Astrocyte (in vitro differentiated cells and primary cell): ENCODE measurements around the gene AAR2.

Source experiments
- CTCF ChIP-seq: IDR thresholded peaks from 2 replicates; pipeline ENCODE4 v1.5.1; 2011; ENCODE audit warnings: low read depth, mild to moderate bottlenecking, inconsistent platforms, low read length, moderate library complexity; ENCODE audit not compliant: insufficient read depth
- EZH2 ChIP-seq: IDR thresholded peaks from 2 replicates; pipeline ENCODE4 v1.6.1; 2012; ENCODE audit warnings: mild to moderate bottlenecking, low read length, inconsistent platforms; ENCODE audit not compliant: insufficient read depth

- no peak for TF ChIP-seq CTCF
- no peak for TF ChIP-seq EZH2
Observed at GRCh38 chr20:36297656-36298055, 61.4 kb downstream of the AAR2 start.
